ENCODE measurements around the gene STX12.
"Not testable (repeated sequence)": the region's sequence is repeated elsewhere in the genome, so short reads cannot be mapped to it uniquely, and the experiment has no call there.

The STX12 gene

DNA sequence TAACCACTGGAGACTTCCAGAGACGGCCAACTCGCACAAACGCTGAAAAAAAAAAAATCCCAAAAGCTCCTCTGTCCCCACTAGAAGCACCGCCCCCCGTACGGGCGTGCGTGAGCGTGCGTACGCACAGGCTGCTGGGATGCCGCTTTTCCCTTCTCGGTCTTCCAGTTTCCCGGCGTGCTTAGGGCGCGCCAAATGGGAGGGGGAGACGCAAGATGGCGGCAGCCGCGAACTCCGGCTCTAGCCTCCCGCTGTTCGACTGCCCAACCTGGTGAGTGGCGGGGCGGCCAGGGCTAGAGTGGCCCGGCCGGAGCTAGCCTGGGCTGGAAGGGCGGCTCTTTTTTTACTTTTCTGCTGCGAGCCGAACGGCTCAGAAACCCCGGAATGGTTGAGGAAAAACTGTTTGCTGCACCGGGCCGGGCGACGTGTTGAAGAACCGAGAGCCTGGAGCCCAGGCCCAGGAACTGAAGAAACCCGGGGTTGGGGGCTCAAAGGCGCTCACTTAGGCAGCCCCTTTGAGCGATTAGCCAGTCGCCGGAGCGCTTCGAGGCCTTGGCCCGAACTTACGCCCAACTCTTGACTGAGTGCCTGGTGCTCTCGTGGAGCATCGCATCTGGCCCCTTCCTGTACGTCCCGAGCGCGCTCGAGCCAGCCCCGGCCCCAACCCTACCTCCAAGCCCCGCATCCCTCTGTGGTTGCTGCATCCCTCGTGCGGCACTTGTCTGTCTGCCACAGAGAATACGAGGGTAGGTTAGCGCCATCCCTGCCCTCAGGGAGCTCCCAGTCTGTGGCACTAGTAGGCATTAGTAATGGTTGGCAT lies 57.8 kb downstream of the STX12 start, which contains the start of gene PPP1R8:
Gene PPP1R8 (plus strand): TSS at position 162 of the 820 bp plus-strand sequence. CDS start 54 bp downstream, at position 216.
- DNase-seq (ENCODE audit: low read depth in 2 of 2) = peak; percentile 87 to 91

DNA sequence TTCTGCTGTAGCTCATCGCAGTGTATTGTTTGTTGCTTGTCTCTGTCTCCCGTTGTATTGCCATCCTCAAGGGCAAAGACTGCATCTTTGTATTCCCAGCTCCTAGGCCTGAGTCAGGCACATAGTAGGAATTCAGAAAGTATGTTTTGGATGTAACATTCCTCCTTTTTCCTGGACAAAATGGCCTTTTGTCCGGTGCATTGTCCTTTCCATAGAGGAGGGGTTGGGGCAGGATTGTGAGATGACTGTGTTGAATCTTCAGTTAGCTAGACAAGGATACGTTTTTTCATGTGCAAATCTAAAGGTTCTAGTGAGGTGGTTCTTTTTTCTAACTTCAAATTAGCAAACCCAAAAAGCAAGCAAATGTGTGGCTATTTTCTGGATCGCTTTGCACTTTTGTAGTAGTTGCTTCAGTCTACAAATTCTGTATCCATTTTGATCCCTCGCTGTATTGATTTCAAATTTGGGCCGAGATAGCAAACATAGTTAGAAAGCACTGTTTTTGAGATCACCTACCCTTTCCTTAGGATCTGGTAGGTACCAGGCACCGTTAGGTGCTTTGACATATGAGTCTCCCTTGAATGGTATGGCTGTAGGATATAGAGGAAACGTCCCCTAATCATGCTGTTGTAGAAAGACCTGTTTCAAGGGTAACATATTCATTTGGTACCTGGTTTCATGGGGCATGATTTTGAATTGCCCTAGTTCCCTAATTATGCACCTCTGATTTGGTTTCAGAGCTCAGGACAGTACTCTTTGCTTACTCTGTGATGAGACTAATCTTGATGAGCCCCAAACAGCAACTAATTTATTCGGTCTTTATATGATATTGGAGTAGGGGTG lies 58.8 kb downstream of the STX12 start:
- no peak for DNase-seq (ENCODE audit: low read depth in 2 of 2)

DNA sequence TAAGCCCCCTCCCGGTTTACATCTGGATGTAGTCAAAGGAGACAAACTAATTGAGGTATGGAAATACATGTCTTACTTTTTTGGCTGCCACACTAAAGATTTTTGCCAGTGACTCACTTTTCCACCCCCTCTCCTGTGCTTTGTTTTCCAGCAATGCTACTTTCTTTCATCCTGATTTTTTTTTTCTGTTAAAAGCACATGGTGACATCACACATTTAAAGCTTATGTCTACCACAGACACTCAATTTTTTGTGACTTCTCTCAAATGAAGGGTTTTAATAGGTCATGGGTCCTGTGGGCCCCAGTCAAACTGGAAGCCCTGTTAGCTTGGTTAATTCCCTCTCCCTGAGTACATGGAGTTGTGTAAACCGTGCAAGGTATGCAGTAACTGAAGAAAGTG lies 59.7 kb downstream of the STX12 start:
- DNase-seq (ENCODE audit: low read depth in 2 of 2) = no peak

DNA sequence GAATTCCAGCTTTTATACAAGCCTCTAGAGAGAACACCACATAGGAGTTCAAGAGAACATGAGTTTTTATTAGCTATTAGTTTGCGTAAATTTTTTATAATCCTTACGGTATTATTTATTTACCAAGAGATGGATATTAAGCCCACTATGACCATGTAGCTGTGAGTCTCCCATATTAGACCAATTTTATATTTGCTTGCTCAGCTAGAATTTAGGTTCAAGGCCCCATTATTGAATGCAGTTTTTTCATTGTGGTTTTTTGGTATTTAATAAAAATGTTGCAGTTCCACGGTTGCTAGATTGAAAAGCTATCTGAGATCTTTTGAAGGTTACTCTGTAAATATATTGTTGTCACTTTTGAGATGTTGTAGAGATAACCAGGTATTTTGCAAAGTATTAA lies 60.5 kb downstream of the STX12 start:
- DNase-seq (ENCODE audit: low read depth in 2 of 2) = no peak

GRCh38 chr1:27835046-27835445 lies 62.0 kb downstream of the STX12 start:
- DNase-seq (ENCODE audit: low read depth in 2 of 2) = no peak

GRCh38 chr1:27835501-27835900 lies 62.5 kb downstream of the STX12 start:
- no peak for DNase-seq (ENCODE audit: low read depth in 2 of 2)

GRCh38 chr1:27849951-27850350 lies 76.9 kb downstream of the STX12 start:
- DNase-seq (ENCODE audit: low read depth in 2 of 2) = no peak

DNA sequence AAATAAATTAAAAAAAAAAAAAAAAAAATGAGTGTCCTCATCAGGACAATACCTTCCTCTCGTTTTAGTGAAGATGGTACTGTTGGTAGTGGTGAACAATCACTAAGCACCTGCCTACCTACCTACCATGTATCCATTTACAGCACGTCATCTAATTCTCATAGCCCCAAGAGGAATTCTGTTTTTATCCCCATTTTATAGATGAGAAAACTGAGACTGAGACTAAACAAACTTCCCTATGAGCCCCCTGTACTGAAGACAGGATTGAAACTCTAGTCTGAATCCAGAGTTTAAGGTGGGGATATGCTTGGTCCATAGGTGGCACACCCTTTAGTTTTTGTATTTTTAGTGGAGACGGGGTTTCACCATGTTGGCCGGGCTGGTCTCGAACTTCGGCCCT lies 82.1 kb downstream of the STX12 start:
- no peak for DNase-seq (ENCODE audit: low read depth in 2 of 2)

DNA sequence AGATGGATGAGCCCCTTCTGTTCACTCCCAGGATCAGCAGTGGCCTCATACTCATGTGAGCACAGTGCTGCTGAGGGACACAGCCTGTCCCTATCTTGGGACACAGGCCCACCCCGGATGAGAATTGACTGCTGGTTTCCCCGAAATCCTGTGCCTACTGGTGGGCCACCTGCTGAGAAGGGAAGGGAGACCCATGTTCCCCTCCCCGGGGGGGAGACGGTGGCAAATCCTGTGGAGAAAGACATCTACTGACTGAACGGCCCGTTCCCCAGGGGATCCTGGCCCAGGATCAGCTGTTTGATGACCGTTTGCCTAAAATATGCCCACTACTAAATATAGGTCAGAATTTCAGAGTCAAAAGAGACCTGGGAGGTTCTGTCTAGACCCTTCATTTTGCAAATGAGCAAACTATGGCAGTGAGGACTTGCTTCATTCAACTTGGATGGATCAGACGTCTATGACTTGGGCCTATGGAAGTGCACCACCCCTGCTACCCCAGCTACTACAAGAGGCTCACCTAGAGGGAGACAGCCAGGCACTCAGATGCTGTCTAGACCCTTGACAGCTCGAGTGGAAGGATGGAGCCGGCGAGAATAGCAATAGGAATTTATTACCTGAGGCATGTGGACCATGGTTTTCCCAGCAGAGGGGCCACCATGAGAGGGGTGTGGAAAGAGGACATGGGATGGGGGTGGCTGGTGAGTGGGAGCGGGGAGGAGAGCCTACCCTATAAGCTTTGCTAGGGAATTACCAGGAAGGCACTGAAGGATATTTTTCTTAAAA lies 83.7 kb downstream of the STX12 start:
- no peak for DNase-seq (ENCODE audit: low read depth in 2 of 2)

GRCh38 chr1:27857552-27857951 lies 84.5 kb downstream of the STX12 start:
- DNase-seq (ENCODE audit: low read depth in 2 of 2) = not testable (repeated sequence)

- peak; percentile 55 to 60 for DNase-seq (ENCODE audit: low read depth in 2 of 2)
Observed at GRCh38 chr1:27858072-27858948, 85.3 kb downstream of the STX12 start.

GRCh38 chr1:27858949-27859576 lies 86.0 kb downstream of the STX12 start:
- DNase-seq (ENCODE audit: low read depth in 2 of 2) = no peak

- no peak for DNase-seq (ENCODE audit: low read depth in 2 of 2)
Observed at GRCh38 chr1:27861436-27861835, 88.4 kb downstream of the STX12 start.

DNA sequence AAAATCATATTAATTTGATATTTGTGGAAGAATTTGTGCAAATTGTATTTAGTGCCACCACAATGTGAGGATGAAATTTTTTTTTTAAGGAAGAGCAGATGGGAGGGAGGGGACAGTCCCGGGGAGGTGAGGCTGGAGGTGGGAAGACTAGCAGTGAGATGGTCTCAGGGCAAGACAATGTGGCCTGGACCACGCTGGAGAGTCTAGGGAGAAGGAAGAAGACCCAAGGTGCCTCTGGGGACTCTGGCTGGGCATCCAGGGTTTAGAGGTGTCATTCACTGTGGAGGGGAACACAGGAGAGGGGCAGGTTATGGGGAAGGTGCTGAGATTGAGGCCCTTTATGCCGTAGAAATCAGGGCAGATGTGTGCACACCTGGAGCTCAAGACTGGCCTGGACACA lies 89.0 kb downstream of the STX12 start:
- DNase-seq (ENCODE audit: low read depth in 2 of 2) = no peak

- no peak for DNase-seq (ENCODE audit: low read depth in 2 of 2)
Observed at GRCh38 chr1:27862671-27863537, 89.9 kb downstream of the STX12 start.

- no peak for DNase-seq (ENCODE audit: low read depth in 2 of 2)
Observed at GRCh38 chr1:27863538-27863915, 90.5 kb downstream of the STX12 start.

DNA sequence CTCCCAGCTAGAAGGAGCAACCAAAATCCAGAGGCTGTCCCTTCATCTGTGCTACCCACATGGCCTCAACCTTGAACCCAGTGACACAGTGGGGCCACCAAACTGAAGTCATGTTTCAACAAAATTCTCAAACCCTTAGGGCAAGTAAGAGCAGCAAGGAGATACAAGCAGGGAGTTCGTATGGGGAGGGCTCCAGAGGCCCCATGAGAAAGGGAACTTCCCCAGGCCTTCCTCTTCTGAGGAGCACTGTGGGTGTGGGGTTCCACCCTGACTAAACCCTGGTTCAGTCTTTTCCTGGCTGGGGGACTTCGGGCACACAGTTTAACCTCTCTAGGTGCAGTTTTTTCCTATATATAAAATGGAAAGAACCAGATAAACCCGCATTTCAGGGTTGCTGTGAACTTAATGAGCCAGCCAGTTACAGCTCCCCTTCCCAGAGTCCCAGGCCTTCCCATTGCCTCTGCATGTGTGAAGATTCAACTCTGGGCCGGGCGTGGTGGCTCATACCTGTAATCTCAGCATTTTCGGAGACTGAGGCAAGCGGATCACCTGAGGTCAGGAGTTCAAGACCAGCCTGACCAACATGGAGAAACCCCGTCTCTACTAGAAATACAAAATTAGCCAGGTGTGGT lies 91.4 kb downstream of the STX12 start:
- no peak for DNase-seq (ENCODE audit: low read depth in 2 of 2)

GRCh38 chr1:27865821-27866220 lies 92.8 kb downstream of the STX12 start:
- no peak for DNase-seq (ENCODE audit: low read depth in 2 of 2)

GRCh38 chr1:27868556-27868931 lies 95.5 kb downstream of the STX12 start:
- no peak for DNase-seq (ENCODE audit: low read depth in 2 of 2)

Measured in stimulated activated CD8-positive, alpha-beta memory T cell treated with anti-CD3 and anti-CD28 coated beads, Interleukin-15, amount 100 ng/mL, for 48 hours (primary cell).